ENCODE data around the gene PIAS2.

PIAS2 gene

DNA sequence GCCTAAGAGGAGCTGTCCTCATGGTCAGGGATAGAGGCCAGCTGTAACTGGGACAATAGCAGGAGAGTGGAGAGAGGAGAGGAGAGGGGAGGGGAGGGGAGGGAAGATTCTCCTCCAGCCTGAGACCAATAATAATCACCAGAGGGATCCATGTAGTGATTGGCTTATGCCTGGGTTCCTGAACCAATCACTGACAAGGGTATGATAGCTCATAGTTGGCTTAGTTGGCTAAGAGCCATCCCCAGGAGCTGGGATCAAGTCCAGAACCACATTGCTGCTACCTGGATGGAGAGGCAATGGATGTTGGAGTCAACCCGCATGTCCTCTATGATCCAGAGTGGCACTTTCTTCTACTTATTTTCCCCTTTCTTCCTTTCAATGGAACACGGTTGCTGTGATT lies 152.7 kb downstream of the PIAS2 start:
- DNase-seq (ENCODE audit: low read depth in 1 of 2, low spot score in 1 of 2): no peak

DNA sequence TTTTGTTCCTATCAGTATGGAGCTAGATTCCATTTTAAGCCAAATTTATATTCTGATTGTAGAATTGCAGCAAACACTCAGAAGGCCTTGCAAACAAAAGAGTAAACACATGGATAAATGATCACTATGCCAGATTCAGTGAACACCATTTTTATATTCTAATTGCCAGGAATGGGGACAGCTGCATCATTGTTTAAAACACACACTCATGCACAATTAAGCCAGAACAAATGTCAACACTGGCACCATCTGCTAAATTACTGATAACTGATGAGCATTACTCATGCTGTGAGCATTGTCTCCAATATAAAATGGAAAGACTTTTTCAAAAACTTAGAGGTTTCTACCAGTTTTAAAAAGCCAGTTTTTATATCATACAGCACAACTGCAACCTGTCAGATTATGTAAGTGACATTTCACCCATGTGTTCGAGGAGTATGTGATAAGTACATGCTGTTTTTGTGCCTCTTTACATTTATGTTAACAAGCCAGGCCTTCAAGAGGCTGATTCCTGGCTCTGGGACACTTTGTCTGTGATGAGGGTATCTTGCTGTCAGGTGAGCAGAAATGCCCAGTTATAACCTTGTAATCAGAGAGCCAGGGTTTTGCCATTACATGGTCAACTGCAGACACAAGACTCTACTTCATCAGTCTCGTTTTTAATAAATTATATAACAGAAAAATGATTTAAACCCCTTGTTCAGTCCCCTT lies 156.1 kb downstream of the PIAS2 start:
- no peak for DNase-seq (ENCODE audit: low read depth in 1 of 2, low spot score in 1 of 2)

DNA sequence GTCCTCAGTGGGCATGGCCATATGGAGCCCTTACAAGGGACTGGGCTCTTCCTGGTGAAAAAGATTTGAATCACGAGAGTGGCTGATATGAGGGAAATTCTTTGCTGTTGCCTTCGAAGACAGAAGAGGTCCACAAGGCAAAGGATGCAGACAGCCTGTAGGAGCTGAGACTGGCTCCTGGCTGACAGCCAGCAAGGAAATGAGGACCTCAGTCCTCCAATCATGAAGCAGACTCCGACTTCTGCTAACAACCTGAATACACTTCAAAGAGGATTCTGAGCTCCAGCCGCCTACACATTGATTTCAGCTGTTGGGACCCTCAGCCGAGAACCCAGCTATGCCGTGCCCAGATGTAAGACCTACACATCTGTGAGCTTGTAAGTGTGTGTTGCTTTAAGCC lies 157.4 kb downstream of the PIAS2 start:
- no peak for DNase-seq (ENCODE audit: low read depth in 1 of 2, low spot score in 1 of 2)

DNA sequence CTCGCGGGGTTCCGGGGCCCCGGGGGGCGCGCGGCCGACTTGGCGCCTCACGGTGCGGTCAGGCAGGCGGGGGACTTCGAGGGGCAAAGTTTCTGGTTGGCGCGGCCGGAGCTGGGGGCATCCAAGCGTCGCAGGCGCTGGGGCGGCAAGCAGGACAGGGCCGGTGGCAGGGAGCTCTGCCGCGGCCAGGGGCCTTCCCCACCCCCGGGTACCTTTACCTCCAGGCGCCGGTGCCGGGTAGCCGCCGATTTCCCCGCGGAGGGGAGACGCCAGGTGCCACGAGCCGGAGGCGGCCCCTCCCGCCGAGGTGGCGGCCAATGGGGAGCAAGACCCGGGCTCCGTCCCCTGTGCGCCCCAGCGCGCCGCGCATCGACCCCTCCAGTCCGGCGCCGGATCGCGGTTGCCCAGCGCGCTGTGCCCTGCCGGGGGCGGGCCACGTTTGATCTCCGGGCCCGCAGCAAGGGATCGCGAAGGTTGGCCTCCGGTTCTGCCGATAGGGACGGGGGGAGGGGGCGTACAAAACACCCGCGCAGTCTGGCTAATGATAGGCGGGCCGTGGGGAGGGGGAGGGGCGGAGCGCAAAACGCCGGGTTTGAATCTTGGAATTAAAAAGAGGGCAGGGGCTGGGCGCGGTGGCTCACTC lies 160.6 kb downstream of the PIAS2 start, which contains the start of gene ST8SIA5:
Gene ST8SIA5 (minus strand): TSS at position 495 of the 643 bp plus-strand sequence. CDS start 545 bp downstream, outside the sequence.
- DNase-seq (ENCODE audit: low read depth in 1 of 2, low spot score in 1 of 2): no peak

DNA sequence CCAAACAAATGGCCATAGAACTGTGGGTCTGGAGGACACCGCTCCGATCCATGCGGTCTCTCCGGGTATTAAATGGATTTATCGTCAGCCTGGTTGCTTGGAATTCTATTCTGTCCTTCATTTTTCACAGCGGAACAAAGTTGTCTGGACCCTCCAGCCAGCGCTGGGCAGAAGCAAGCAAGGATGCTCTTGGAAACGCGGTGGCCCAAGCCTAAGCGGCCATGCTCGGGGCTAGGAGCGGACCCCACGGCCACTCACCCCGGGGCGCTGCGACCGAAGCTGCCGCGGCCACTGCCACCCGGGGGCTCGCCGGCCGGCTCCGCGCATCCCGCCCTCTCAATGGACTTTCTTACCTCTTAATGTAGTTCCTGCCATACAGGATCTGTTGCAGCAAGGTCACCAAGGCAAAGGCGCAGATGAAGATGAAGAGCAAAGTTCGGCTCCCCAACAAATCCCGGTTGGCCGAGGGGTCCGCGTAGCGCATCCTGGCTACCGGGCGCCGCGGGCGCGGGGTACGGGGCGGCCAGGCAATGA lies 161.2 kb downstream of the PIAS2 start:
- no peak for DNase-seq (ENCODE audit: low read depth in 1 of 2, low spot score in 1 of 2)

DNA sequence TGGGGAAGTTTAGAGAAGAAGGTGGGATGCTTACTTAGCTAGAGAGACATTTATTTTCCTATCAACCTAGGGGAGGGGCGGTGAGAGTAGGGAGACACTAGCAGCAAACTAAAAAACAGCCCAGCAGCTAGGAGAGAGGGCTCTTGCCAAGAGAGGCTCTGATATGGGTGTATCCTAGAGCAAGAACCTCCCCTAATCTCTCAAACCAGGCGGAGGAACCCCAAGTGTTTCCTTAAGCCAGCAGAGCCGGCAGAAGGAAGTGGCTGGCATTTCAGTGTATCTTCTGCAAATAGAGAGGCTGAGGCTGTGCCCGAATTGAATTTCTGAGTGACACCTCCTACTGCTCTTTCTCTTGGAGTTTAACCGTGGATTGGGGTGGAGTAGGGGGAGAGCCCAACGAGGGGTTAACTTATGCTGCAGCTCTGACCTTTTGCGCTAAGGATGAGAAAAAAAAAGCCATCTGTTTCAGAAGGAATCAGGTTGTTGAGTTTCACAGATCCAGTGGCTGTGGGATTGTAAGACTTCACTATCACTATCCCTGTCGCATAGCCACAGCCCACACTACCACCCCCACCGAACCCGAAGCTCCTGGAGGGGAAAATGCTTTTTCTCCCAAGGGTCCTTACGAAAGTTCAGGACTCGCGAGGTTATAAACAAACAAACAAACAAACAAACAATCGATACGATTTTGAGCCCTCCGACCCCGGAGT lies 161.8 kb downstream of the PIAS2 start:
- DNase-seq (ENCODE audit: low read depth in 1 of 2, low spot score in 1 of 2): no peak

GRCh38 chr18:46754661-46755292 lies 162.5 kb downstream of the PIAS2 start:
- no peak for DNase-seq (ENCODE audit: low read depth in 1 of 2, low spot score in 1 of 2)

DNA sequence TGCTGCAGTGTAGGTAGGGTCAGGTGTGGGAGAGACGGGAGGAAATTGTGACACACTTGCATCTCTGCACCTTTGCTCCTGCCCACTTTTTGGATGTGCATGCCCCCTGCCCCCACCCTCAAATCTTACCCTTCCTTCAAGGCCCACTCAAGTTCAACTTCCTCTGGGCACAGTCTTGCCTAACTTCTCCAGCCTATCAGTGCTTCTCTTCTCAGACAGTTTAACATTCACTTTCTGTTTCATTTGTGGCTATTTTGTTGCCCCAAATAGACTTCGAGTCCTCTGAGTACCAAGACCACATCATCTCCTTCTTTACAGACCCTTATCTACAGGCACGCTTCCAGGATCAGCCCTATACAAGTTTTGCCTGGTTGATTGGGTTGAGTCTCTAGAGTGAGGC lies 163.1 kb downstream of the PIAS2 start:
- no peak for DNase-seq (ENCODE audit: low read depth in 1 of 2, low spot score in 1 of 2)

All from activated T-helper 1 cell treated with anti-CD3 and anti-CD28 coated beads, Interleukin-2, amount 50 U/mL, for 16 hours (primary cell).